Mammary epithelial cell (primary cell): Measurements from ENCODE around the gene EFCAB7.

Source experiments
- EZH2 ChIP-seq: IDR thresholded peaks from 2 replicates; pipeline ENCODE4 v1.6.1; 2012; ENCODE audit warnings: low read length, inconsistent platforms, borderline replicate concordance
- TF ChIP-seq, protein P1 (sequence below), 2 donors: IDR thresholded peaks in 1 of 2; conservative IDR thresholded peaks in 1 of 2; 2 replicates each; pipeline ENCODE4 v1.5.1; 2011 to 2012; ENCODE audit warnings: inconsistent platforms in 2 of 2, low read length in 2 of 2, mild to moderate bottlenecking in 2 of 2, control low read depth in 1 of 2, low read depth in 1 of 2; ENCODE audit not compliant: insufficient read depth in 1 of 2; ENCODE audit errors: extremely low read depth in 1 of 2

GRCh38 chr1:63611231-63611630 is 87.9 kb downstream of the EFCAB7 start:
- TF ChIP-seq EZH2 = no peak
- TF ChIP-seq, protein P1, sequence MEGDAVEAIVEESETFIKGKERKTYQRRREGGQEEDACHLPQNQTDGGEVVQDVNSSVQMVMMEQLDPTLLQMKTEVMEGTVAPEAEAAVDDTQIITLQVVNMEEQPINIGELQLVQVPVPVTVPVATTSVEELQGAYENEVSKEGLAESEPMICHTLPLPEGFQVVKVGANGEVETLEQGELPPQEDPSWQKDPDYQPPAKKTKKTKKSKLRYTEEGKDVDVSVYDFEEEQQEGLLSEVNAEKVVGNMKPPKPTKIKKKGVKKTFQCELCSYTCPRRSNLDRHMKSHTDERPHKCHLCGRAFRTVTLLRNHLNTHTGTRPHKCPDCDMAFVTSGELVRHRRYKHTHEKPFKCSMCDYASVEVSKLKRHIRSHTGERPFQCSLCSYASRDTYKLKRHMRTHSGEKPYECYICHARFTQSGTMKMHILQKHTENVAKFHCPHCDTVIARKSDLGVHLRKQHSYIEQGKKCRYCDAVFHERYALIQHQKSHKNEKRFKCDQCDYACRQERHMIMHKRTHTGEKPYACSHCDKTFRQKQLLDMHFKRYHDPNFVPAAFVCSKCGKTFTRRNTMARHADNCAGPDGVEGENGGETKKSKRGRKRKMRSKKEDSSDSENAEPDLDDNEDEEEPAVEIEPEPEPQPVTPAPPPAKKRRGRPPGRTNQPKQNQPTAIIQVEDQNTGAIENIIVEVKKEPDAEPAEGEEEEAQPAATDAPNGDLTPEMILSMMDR (conservative IDR thresholded peaks at IDR 0.05 in 1 of 2, IDR thresholded peaks at IDR 0.05 in 1 of 2; ENCODE audit: extremely low read depth in 1 of 2, insufficient read depth in 1 of 2, low read depth in 1 of 2, low read length in 2 of 2) = no peak
